GM15510 (cell line): ENCODE measurements around the gene ELL.

ENCODE experiments used
- POLR2A ChIP-seq: IDR thresholded peaks from 3 replicates; pipeline ENCODE4 v1.6.1; 2011; ENCODE audit warnings: borderline replicate concordance; ENCODE audit not compliant: insufficient read length; ENCODE audit errors: extremely low read depth

ELL gene

DNA sequence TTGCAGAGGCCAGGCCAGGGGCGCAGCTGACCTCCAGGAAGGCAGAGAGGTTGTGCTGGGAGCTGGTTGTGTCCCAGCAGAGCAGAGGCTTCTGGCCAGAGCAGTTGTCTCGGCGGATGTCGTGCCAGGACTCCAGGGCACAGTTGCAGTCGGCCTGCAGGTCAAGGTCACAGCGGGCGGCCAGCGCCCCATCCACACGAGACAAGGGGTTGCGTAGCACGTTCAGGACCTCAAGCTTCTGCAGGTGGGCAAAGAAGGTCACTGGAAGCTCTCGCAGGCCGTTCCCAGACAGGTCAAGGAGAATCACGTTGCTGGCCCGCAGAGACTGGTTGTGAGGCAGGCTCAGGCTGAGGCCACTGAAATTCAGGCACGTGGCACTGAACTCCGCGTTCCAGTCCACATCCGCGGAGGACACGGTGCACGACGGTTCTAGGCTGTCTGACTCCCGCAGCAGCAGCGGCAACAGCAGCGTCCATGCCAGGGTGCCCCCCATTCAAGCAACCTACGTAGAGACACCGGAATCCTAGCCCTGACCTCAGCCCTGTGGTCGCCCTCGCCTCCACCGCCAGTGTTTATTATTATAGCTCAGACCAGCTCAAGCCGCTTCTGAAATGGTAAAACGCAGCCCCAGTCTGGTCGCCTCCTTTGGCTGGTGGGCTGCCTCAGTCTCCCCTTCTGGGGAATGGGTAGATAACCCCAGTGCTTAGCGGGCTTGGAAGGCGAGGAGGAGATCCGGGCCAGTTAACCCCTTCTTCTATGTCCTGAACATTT is 125.2 kb downstream of the ELL start:
- TF ChIP-seq POLR2A, result no peak

DNA sequence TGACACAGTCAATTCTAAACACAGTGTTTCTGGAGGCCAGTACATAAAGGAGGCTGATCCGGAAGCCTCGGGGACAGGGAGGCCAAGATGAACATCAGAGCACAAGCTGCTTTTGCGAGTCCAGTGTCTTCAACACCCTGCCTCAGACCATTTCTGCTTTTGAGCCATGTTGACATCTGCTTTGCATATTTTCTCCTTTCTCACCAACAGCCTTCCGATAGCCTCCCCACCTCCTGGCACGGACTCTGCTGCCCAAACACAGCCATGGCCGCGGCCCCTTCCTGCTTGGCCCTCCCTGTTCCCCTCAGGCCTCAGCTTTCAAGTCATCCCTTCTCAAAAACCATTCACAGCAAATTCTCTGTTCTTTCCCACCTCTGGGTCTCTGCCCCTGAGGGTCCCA is 128.0 kb downstream of the ELL start:
- no peak for TF ChIP-seq POLR2A

GRCh38 chr19:18392926-18393325 is 128.9 kb downstream of the ELL start:
- TF ChIP-seq POLR2A, result no peak
